NCI-H1092 treated with DMSO at 0.1 percent for 48 hours (cell line): ENCODE data around the gene PDE7B.
"Not testable (repeated sequence)": the region's sequence is repeated elsewhere in the genome, so short reads cannot be mapped to it uniquely, and the experiment has no call there.

Source experiments
- DNase-seq: peaks from one replicate; lab custom pipeline; 2025; lab: John Stamatoyannopoulos, UW

Gene PDE7B

DNA sequence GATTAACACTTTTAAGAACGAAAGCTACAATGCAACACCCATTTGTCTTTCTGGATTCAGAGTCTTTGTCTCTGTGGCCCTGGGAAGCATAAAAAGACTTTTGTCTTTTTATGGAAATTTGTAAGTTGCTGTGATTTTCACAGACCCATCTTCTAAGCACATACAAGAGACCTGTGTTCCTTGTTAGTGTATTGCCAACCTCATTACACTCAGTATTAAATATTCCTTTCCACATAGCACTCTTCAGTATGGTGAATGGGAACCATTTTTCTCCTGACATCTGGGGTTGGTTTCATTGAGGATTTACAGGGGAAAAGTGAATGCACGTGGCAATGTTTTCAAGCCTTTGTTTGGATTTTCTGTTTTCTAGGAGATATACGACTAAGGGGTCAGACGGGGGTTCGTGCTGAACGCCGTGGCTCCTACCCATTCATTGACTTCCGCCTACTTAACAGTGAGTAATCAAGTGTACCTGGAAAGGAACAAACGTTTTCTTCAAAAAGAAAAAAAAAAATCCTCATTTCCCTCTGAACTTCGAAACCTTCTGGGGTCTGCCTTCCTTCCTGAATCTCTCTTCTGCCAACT, 257.0 kb downstream of the PDE7B start:
- no peak for DNase-seq

DNA sequence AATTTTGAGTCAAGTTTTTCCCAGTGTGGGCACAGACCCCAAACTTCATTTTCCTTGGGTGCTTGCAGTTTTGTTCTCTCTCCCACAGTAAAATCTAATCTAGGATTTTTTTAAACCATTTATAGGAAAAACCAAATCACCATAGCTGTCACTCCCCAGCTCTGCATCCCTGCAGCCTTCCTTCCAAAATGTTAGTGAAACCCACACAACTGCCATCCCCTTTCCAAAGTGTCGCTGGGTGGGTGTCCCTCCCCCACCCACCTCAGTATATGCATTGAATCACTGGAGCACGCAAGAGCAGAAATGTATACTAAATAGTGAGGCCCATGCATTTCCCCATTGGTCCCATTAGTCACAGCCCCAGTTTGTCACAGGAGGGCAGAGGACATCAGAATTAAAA, 260.3 kb downstream of the PDE7B start:
- no peak for DNase-seq

DNA sequence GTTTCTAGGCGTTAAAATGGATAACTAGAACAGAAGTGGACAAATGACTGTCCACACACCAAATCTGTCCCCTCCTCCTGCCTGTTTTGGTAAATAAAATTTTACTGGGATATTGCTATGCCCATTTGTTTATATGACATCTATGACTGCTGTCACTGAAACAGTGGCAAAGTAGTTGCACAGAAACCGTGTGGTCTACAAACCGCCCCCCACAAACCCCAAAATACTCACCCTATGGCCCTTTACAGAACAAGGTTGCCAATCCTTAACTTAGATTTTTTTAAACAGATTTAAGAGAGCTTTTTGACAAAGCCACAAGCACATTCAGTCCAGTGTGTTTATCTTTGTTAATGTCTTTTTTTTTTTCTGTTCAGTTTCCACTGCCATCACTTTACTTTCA, 260.8 kb downstream of the PDE7B start:
- DNase-seq = no peak

DNA sequence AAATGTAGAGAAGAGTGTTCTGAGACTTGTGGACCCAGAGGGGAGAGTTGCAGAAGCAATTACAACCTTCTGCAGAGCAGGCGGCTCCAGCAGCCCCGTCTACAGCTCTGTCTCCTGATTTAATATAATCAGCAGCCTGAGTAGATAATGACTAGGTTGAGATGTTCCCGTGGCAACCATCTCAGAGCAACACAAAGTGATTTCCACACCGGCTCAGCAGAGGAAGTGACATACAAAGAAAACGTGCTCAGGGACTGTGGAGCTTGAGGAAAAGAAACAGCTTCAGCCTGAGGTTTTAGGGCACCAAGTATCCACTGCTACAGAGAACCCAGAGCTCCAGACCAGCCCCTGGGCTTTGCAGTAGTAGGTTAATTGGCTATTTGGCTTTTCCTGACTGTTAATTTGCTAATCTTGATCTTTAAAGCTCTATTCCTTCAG, 262.3 kb downstream of the PDE7B start:
- DNase-seq = peak; percentile 94

DNA sequence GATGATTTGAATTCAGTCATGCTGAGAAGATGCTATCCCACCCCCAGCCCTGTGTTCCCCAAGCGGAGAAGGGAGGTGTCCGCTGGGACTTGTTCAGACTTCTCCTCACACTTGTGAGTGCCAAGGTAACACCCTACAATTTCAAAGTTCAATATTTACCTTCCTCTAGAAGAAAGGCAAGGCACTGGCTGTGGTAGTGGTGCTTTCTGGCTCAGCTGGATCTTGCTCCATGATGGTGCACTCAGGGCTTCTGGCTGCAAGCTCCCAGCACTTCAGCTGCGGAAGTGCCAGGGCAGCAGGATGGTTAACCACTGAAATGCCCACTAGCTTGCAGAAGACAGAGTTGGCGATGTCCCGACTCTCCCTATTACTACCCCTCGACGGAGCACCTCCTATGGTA, 263.2 kb downstream of the PDE7B start:
- DNase-seq = peak; percentile 49

DNA sequence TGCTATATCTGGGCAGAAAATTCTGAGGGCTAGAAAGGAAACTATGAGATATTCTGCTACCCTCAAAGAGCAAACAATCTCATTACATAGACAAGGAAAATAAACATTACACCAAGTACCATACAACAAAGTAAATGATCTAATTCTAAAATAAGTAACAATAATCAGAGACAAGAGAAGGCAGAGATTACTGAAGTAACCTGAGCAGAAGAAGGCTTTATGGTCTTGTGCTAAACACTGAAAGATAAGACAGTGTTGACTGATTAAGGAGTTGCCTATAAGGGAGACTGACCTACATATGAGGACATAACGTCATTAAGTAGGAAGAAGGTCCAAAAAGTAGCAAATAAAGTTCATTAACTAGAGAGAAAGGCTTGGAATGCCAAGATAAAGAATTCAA, 264.4 kb downstream of the PDE7B start:
- no peak for DNase-seq

DNA sequence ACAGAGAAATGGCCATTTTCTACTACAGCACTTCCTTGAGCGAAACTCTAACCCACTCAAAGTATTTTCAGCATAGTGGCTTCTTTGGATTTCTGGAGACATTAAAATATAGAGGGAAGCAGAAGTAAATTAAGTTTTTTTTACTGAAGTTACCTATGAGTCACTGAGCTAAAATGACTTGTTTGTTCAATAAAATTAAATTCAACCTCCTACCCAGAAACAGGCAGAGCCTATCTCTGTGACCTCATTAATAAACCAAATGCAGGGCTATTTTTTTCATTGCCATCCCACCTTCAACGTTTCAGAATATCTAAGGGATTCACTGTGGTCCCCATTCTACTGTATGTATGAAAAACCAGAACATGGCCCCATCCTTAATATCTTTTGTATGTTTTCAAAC, 265.6 kb downstream of the PDE7B start:
- DNase-seq = no peak

DNA sequence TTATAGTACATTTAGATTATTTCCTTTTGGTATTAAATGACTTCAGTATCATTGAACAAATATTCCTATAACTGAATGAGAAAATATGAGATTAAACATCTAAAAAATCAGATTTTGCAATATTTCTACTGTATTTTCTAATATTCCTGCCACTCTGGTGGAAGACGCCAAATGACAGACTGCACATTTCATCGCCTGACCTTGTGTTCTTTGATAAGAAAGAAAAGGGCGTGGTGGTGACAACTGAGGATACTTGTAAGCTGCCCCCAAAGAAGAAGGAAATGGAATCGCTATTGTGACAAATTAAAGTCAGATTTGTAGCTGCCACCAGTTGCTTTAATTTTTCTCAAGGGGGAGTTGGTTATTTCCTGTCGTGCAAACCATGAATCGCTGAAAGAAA, 267.3 kb downstream of the PDE7B start:
- no peak for DNase-seq

DNA sequence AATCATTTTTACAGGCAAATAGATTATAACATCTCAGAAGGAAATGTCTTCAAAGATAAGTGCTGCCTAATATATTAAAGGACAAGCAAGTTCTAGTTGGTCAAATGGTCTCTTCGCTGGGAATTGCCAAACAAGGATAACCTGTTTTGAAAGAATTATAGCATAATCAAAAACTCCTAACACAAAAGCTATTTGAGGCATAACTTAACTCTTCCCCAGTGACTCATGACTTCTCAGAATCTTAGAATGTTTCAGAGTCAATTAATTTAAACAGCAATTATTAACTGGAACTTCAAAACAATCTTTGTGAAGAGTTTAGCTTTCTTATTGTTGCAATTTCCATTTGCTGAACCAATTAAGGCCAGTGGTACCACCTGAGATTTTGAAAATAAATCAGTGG, 272.0 kb downstream of the PDE7B start:
- DNase-seq = no peak

DNA sequence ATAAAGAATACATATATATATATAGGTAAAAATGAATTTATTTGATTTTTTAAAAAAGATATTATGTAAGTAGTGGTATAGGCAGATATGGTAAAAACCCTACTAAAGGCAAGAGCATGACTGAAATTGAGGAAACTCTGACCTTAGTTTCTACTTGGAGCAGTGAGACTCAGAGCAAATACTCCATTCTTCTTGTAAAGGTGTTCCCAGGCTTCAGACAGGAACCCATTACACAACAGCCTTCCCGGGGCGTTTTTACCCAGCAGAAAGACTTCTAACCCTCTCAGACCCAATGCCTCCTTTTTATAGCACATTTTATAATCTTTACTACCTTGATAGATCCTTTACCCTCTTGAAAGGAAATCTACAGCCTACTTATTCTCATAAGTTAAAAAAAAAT, 274.1 kb downstream of the PDE7B start:
- DNase-seq = no peak

DNA sequence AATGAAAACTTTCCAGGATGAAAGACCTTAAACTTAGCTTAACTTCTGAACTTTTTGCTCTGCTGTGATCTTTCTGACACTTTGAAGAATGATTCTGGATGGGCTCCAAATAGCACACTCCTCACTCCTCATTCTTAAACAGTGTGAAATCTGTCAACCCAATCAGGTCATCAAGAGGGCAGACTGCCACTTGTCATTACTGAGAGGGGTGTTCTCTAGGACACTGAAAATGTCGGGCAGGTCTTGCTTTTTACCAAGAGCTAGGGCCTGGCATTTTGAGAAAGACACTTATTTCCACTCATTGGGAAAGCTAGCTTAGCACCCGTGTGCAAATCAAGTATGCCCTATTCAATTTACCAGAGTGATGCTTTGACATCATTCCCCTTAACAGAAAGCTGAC, 276.4 kb downstream of the PDE7B start:
- no peak for DNase-seq

DNA sequence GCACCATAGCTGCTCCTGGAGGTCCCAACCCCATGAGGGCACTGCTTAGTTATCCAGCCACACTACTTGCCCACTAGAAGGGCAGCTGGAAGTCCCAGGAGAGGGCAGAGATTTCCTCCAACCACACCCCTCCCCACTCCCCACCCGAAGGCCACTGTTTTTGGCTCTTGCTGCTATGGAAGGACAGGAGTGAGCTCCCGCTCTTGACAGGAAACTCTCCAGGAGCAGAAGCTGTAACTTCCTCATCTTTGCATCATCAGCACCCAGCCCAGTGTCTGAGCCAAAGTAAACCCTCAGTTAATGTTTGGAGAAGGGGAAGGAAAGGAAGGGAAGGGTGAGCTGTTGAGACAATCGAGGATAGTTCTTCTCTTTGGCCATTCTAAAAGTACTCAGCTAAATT, 277.9 kb downstream of the PDE7B start:
- no peak for DNase-seq

DNA sequence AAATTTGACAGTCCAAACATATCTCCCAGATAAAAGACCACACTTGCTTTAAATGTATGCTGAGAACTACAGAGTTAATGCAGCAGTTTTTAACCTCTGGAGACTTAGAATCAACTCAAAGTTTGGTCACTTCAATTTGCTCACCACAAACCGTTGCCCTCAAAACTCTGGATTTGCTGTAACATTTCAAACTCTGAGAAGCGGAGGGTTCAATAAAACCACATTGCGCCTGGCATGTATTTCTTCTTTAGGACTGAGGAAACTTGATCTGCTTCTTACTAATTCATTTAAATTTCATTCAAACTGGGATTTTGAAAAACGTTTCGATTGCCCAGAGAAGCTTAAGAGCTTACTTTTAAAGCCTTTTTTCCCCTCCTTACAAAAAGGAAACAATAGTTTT, 282.8 kb downstream of the PDE7B start:
- no peak for DNase-seq

DNA sequence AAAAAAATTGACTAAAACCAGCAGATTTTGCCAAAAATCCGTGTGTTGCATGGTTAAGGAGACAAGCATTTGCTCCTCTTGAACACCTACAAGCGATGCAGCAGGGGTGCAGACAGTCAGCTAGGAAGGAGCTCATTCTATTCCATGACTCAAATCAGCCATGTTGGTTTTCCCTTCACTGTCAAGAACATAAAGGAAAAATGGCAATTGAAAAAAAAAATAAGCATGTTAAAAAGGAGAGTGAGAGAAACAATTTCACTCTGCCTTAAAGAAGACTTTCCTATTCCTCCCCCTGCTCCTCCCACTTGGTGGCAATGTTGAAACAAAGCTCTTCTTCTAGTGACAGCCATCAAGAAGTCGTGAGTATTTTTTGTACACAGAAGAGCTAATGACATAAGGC, 283.2 kb downstream of the PDE7B start:
- DNase-seq = no peak

DNA sequence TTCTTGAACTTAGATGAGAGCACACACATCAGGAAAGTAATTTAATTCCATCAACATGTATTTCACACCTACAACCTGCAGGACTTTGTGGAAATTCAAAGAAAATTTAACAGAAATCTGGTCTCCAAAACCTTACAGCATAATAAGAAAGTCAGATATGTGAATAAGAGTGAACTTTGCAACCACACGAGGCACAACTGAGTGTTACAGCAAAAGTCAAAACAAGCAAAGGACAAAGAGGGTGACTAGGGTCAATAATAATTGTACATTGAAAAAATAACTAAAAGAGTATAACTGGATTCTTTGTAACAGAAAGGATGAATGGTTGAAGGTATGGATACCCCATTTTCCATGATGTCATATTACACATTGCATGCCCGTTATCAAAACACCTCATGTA, 284.8 kb downstream of the PDE7B start:
- no peak for DNase-seq

DNA sequence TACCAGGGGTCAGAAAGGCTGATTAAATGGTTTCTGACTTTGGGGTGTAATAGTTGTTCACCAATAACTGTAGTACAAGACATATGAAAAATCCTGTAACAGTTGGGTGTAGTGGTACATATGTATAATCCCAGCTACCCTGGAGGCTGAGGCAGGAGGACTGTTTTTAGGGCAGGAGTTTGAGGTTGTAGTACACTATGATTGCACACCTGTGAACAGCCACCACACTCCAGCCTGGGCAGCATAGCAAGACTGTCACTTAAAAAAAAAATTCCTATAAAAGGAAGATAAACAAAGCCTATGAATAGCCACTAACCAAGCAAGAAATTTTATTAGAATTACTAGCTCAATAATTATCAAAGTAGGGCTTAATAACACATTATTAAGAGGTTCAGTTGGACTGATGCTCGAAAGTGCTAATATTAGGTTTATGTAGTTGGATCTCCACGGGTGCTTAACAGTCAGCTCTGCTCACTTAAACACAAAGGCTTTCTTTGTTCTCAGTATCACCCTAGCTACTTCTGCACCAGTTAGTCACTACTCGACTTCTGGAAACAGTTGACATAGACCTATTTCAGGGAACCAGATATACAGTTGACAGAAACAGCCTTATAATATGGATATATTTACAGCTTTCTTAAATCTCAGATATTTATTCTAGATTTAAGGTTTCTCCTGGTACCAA, 285.6 kb downstream of the PDE7B start:
- no peak for DNase-seq

DNA sequence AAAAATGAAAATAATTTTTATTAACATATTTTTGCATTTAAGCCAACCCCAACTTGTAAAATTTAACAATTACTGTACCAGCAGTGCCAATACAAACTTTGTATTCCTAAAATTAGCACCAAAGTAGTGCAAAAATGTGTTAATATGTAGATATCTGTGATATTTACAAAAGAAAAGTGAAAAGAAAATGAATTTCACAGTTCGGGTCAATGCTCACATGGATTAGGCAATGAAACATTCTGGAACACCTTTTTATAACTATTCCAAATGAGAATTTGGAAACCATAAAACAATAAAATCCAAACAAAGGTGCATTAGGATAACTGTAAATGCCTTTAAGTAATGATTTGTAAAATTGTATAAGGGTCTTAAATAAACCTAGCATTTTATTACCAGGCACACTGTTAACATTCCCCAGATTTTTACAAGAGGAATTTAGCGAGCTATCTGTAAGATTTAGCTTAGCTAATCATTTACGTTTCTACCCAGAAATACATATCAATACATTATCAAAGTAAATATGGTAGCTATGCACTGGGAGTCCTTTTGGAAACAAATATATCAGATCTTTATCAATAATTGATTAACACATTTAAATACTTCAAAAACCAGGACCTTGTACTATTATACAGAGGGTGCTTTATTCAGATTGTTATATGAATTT, 286.4 kb downstream of the PDE7B start:
- DNase-seq = no peak

DNA sequence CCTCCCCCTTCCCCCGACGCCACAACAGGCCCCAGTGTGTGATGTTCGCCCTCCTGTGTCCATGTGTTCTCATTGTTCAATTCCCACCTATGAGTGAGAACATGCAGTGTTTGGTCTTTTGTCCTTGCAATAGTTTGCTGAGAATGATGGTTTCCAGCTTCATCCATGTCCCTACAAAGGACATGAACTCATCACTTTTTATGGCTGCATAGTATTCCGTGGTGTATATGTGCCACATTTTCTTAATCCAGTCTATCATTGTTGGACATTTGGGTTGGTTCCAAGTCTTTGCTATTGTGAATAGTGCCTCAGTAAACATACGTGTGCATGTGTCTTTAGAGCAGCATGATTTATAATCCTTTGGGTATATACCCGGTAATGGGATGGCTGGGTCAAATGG, 287.6 kb downstream of the PDE7B start:
- not testable (repeated sequence) for DNase-seq

DNA sequence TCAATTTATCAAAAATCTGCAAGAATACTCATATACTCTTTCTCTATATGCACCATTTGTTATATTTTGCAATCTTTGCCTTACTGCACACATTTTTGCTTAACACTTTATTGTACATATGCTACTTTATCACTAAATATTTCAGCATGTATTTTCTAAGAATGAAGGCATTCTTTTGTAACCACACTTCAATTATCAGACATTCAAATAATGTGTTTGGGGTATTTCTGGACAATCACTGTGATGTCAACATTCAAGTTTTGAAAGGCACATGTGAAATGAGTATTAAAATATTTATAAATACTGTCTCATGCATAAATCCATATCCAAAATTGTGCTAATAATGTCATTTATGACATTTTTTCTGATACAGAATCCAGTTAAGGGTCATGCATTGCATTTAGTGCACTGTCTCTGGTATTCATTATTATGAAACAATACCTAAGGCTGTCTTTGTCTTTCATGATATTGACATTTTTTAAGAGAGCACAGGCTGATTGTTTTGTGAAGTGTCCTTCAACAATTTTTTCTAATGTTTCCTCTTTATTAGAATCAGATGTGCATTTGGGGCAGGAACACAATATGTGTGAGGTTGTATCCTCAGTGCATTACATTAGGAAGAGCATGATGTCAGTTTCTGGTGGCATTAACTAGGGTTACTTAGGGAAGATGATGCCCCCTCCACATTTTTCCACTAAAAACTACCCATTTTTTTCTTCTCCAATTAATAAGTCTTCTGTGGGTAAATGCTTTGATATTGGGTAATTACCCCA, 292.9 kb downstream of the PDE7B start:
- no peak for DNase-seq

DNA sequence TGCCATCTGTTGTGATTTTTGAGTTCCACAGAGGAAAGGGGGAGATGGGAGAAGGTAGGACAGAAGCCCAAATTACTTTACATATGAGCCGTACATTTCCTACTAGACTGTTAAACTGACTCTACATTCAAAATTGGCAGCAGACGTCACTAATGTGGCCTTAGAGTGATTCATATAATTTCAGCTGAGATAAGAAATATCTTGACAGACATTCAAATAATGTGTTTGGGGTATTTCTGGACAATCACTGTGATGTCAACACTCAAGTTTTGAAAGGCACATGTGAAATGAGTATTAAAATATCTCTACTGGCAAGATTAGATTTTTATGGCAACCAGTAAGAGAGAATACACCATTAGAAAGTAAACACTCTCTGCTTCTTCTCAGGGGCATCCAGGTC, 294.6 kb downstream of the PDE7B start:
- no peak for DNase-seq

DNA sequence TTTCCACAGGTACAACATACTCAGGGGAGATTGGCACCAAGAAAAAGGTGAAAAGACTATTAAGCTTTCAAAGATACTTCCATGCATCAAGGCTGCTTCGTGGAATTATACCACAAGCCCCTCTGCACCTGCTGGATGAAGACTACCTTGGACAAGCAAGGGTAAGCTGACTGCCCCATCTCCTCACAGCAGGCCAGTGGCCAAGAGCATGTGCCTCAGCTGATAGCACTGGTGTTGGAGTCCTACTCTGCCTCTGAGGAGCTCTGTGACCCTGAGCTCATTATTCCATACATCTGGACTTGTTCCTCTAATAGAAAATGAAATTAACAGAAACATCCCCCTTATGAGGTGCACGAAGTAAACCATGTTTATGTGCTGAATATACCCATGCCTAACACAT, 295.8 kb downstream of the PDE7B start:
- no peak for DNase-seq

DNA sequence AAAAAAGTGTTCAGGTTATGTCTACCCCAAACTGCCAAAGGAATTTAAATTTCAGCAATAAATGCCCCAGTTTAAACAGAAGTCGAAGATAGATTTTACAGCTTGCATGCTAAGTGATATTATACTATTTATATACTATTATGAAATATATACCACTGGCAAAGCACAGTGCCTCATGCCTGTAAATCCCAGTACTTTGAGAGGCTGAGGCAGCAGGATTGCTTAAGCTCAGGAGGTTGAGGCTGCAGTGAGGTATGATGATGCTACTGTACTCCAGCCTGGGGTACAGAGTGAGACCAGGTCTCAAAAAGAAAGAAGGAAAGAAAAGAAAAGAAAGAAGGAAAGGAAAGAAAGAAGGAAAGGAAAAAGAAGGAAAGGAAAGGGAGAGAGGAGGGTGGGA, 296.6 kb downstream of the PDE7B start:
- no peak for DNase-seq

DNA sequence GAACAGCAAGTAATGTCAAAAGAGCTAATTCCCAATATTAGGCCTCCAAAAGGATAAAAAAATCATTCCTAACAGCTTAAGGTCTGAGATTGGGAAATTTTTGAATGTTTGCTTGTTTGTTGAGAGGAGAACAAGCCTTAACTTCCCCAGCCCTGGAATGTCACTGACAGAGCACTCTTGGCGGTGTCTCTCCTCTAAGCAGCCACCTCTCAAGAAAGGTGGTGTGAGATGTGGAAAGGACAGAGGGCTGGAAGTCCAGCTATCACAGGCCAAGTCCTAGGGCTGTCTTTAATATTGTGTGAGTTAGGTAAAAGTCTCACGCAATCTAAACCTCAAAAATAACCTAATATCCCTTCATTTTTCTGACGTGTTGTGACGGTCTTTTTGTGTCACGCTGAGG, 297.0 kb downstream of the PDE7B start:
- DNase-seq = no peak
